NCI-H1417 (cell line): ENCODE measurements around the gene CHD3.
A peak's percentile ranks its signal among the peaks of the same experiment; 100 is the strongest.

Experiments
- DNase-seq, 3 experiments: peaks; one replicate each; lab custom pipeline; 2025; lab: John Stamatoyannopoulos, UW

The CHD3 gene

DNA sequence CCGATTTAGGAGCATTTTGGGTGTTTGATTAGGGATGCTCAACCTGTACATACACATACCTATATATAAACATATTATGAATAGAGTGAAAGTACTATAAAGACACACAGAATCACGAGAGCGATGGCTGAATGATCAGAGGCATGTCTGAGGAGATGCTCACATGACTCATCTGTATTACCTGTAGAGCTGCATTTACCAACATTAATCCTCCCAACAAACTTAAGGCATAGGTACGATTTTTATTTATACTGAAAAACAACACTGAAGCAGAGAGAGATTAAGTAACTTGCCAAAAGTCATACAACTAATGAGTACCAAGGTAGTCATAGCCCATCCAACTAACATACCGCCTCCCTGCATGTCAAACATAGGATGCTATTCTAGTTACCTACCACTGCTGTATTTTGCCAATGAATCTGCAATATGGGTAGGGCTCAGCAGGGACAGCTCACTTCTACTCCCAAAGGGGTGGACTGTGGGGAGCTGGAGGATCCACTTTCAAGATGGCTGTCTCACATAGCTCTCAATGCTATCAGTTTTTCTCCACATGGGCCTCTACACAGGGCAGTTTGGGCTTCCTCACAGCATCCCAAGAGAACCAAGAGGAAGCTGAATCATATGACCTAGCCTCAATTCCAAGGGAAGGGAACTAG, 23.5 kb upstream of the CHD3 start:
- DNase-seq, result no peak

DNA sequence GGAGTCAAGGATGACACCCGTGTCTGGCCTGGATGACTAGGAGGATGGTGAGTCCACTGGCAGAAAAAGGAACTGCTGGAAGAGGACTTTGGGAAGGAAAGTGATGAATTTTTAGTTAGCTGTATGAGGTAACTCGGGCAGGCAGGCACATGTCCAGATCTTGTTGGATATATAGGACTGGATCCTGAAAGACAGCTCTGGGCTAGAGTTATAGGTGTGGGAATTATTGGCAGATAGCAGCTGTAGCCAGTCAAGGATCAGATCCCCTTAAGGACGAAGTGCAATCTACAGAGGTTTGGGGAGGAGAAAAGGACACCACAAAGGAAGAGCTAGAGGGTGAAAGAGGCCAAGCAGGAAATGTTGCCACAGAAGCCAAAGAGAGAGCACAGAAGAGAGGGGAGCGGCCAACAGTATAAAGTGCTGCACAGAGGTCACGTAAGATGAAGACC, 20.7 kb upstream of the CHD3 start:
- DNase-seq, result no peak

DNA sequence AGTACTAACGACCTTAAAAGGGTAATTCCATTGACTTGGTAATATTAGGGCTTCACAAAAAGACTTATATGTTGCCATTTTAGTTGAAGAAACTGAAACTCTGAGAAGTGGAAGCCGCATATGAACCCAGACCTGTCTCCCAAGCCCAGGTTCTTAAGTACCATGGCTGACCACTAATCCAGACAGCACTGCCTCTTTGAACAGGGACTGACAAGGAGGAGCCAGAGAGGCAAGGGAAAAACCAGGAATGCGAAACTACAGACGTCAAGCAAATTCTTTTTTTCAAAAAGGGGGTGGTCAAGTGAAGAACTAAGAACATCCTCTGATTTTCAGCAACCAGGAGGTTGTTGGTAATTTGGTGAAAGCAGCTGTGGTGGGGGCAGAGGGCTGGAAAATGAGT, 15.5 kb upstream of the CHD3 start:
- DNase-seq, result no peak

DNA sequence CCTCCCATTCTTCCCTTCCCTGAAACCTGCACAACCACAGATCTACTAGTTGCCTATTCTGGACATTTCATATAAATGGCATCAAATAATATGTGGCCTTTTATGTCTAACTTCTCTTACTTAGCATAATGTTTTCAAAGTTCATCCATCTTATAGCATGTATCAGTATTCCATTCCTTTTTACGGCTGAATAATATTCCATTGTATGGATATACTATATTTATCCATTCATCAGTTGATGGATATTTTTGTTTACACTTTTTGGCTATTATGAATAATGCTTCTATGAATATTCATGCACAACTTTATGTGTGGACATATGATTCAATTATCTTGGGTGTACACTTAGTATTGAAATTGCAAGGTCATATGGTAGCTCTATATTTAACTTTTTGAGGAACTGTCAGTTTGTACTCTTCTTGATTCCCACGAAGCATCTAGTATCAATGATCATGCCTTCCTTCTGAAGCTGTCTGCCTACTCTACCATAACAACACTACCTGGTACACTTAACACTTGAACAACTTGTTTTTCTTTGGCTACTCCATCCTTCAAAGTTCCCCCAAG, 12.7 kb upstream of the CHD3 start:
- no peak for DNase-seq

DNA sequence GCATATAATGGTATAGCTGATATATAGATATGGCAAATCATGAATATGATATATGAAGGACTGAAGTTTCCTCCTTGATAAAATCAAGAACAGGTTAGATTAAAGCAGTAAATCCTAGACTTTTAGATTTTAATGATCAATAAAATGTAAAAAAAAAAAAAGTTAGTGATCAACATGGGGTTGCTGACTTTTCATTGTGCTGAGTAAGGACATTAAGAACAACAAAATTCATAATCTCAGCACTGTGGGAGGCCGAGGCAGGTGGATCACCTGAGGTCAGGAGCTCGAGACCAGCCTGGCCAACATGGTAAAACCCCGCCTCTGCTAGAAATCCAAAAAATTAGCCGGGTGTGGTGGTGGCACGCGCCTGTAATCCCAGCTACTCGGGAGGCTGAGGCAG, 10.4 kb upstream of the CHD3 start:
- no peak for DNase-seq

DNA sequence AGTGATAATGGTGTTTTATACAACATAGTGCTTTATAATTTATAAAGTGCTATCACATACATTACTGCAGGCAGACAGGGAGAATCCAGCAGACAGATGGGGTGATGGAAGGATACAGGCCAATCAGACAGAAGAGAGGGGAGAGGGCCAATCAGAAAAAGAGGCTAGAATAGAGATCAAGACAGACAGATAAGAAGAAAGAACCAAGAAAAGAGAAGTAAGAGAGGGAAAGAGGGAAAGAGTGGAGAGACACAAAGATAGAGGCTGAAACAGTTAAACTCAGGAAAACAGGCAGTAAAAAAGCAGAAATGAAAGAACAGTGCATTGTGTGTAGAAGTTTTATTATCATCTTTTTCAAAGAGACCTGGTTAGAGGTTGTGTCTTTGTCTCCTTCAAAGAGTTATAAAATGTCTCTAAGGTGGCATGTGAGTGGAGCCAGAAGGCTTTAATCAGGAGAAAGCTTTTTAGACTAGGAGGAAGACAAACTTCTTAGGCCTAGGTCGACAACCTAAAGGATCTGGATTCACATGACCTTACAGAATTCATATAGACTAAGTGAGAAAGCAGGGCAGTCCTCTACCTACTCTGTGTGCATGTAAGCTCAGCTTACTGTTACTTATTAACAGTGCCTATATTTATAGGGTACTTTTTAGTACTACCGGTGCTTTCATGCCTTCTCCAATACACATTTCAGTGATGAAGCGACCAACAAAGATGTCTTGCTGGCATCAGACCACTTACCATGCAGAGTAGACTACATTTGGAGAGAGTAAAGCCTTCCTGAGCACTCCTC, 8.3 kb upstream of the CHD3 start:
- no peak for DNase-seq

DNA sequence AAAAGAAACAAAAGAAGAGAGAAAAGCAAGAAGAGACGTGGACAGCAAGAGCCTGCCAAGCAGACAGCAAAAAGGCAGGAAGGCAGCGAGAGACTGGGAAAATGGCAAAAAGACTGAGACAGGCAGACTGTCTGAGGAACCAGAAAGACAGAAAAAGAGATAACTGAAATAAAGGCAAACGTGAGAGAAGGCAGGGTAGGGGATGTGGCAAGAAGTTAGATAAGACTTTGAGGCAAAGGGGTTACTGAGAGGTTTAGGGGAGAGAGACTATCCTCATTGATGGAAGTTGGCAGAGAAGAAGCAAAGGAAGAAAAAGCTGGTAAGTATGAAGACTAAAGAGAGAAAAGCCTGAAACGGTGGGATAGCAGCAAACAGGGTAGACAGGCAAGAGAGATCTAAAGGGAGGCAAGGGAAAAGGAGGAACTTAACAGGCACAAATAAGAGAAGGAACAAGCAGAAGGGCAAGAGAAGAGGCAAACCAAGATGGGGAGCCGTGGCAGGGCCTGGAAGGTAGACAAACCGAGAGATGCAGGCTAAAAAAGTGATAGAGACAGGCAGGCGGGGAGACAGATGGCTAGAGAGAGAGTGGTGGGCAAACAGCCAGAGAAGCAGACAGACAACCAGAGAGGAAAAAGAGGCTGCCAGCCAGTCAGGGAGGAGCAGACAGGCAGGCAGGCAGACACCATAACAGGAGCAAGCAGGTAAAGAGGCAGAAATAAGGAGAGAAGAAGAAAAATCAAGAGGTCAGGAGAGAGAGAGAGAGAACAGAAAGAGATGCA, 7.1 kb upstream of the CHD3 start:
- DNase-seq, result peak; percentile 17 to 74 (median 35)

DNA sequence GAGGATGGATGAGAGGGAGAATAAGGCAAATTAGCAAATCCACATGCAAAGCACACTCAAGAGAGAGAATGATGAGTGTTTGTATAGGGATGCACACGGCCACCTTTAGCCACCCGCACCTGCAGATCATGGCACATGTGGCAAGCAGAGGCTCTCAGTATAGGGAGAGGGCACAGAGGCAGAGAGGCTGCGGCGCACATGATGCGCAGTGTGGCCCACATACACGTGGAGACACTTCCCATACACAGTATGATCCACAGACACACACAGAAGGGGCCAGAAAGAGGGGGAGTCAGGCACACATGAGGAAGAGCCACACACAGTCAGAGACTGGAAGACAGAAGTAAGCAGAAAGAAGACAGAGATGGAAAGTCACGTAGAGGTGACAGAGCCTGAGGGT, 6.5 kb upstream of the CHD3 start:
- DNase-seq, result peak; percentile 17 to 74 (median 35)

DNA sequence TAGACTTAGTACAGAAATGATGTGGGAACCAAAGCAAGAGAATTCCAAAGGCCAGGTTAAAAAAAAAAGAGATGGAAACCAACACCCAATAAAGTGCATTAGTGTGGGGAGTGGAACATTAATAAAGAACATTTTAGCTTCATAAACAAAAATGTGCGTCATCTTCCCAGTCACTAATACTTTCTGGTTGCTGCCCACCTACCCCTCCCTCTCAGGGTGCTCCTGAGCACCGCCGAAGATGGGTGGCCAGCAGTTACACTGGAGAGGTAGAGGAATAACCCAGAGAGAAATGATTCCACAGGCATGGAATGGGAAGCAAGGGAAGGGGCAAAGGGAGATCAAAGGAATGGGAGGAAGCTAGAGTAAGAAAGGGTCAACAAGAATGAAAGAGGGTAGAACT, 6.0 kb upstream of the CHD3 start:
- DNase-seq, result no peak

DNA sequence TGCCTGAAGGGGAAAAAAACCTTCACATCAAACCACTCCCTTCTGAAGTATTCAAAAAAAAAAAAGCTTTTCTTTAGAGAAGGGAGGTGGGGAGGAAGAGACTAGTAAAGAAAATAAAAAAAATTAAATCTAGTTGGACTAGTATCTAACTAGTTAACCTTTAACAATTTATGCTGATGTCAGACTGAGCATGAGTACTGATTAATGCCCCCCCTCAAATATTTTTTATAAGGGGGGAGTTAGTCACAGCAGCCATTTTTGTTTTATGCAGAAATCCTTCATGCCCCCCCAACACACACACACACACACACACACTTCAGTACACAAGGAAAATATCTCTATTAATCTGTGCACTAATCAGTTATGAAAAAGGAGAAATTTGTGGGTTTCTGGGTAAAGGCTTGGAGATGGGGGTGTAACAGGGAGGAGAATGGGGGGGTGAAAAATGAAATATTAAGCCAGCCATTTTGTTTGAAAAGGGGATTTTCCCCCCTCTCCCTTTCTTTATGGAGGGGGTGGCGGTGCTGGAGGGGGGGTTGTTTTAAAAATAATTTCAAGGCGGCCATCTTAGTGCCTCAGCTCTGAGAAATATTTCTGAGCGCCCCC, 4.7 kb upstream of the CHD3 start:
- DNase-seq, result peak in 2 of 3 experiments; percentile 6 to 43

DNA sequence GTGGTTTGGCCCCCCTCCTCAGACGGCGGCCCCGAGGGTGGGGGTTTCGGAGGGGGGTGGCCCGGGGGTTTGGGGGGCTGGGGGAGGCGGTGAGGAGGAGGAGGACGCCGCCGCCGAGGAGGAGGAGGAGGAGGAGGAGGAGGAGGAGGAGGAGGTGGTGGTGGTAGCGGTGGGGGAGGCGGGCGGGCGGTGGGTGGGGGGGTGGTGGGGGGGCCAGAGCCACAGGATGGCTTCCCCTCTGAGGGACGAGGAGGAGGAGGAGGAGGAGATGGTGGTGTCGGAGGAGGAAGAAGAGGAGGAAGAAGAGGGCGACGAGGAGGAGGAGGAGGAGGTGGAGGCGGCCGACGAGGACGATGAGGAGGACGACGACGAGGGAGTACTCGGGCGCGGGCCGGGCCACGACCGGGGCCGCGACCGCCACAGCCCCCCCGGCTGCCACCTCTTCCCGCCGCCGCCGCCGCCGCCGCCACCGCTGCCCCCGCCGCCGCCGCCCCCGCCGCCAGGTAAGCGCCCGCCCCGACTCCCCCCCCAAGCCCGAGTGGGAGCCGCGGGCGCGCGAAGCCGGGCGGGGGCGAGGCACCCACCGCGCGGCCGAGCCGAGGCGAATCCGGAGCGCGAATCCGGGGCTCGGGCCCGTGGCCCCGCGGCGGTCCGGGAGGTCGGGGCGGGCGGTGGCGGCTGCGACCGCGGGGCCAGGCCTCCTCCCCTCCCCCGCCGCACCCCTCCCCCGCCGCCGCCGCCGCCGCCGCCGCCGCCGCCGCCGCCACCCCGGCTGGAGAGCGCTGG, 3.8 kb upstream of the CHD3 start:
- peak in 2 of 3 experiments; percentile 18 to 37 for DNase-seq

DNA sequence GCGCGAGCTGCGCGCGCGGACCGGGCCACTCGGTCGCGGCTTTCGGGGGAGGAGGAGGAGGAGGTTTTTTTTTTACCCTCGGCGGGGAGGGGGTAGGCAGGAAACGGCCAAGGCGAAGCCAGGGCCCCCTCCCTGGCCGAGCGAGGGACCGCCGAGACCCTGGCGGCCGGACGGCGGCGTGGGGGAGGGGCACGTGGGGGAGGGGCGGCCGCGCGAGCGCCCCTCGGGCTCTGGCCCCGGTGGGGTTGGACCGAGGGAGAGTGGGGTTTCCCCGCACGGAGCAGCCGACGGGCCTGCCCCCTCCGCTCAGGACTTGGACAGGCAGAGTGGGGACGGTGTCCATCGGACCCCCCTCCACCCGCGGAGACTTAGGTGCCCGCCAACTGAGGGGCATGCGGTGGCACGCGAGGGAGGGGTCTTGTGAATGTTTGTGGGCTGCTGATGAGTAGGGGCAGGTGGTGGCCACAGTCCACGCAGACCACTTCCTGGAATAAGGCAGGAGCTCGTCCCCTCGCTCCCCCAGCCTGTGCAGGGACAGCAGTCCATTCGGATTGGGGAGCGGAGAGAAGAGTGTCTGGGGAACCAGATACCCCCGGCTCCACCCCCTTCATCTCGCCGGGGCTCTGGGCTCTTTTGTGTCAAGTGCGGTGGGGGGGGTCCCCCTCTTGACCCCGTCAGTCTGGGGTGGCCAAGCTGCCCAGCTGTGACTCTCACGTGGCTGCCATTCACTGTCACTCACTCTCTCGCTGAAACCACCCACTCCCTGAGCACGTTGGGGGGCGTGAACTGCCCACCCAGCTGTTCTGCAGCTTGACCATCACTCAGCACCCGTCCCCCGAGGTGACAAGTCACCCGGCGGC, 3.0 kb upstream of the CHD3 start:
- DNase-seq, result peak; percentile 13 to 80 (median 58)

DNA sequence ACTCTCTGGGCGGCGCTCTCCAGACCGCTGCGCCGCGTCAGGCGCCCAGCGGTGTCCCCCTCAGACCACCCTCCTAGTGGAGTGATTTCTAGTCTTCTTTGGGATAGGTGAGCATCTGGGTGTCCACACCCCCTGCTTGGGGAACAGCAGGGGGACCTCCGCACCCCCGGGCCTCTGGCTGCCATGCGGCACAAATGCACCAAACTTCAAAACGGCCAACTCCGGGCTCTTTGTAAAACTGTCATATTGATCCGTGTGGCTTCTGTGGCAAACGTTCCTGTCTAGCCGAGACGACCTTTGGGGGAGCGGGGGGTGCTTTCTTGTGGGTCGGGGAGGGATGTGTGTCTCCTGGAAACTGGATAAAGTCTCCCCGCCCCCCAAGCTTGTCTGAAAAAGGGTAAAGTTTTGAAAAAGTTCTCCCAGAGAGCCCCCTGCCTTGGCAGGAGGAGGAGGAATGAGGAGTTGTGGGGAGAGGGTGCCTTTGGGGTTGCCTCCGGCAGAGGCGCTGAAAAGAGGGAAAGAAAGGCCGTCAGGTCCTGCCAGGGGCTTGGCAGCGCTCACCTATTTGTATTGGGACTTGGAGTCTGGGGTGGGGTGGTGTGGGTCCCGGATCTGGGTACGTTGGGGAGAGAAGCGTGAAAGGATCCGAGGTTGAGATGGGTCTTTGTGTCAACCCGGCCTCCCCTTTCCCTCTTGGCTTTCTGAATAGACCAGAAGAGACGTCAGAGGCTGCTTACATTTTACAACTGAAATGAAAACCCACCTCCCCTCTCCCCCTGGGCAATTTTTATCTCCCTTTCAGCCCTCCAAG, 2.2 kb upstream of the CHD3 start:
- peak; percentile 34 to 71 (median 53) for DNase-seq

DNA sequence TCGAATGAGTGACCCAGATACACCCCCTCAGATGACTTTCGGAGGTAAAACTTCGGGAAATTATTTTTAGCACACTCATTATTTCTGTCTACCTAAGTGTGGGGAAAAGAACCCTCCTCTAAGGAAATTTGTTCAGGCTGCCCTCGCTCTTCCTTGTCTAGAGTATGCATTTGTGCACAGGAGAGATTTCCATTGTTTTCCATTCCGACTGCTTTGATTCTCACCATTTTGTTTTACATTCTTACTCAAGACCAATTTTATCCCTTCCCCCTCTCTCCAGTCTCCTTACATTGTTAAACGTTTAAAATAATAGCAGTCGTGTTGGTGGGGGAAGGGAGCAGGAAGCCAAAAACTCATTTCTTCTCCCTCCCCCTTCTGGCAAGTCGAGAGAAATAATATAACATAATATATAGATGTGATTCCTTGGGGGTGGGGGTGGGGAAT, 1.5 kb upstream of the CHD3 start:
- DNase-seq, result peak in 1 of 3 experiments; percentile 71

DNA sequence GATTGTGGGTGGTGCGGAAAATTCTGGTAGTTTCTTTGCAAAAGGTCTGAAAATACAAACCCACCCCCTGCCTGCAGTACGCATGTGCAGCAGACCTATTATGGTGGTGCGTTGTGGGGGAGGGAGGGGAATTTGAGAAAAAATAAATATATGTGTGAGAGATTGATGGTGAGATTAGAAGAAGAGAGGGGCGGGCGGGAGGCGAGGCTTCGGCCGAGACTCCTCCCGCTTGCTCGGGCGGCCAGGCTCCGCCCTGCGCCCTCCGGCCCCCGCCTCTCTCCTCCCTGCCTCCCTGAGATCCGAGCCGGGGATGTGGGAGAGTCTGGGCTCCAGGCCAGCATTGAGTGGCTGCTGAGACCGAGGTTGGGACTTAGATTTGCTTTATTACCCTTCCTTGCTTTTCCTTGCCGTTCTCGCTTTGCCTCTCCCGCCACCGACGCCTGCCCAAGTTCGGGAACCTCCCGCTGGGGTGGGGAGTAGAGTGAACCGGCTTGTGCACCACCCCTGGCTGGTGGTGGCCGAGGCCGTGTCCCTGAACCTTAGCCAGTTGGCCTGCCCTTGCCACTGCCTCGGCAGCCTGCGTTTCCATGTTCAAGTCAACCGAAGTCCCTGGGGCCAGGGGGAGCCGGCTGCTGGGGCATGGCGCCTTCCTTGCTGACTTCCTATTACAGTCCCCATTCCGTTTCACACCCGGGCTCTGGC, 956 bp upstream of the CHD3 start:
- DNase-seq, result peak; percentile 89 to 96 (median 89)

DNA sequence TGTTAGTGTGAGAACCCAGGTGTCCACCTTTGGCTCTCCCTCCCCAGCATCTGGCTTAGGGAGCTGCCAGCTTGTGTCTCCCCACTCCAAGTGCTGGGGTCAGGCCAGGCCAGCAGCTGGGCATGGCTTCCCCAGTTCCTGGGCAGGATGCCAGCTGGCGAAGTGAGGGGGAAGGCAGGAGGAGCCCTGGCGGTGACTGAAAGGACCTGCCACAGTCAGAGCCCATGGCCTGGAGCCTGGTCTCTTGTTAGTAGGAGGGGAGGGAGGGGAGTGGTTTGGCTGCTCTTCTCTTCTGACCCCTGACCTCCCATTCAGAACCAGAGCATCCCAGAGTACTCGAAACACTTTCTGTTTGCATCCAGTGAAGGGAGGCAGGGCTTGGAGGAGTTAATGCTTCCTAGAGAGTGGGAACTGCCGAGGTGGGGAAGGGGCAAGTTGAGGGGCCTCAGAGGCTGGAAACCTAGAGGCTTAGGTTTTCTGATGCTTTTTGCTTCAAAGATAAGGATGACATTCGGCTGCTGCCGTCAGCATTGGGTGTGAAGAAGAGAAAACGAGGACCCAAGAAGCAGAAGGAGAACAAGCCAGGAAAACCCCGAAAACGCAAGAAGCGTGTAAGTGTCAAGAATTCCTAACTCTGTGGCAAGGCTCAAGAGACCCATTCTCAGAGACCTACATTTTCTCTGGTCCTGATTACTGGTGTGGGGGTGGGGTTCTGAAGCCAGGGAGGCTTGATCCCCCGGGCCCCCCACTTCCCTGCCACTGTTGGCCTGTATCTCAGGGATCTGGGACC, 772 bp downstream of the CHD3 start:
- peak; percentile 79 to 95 (median 87) for DNase-seq

DNA sequence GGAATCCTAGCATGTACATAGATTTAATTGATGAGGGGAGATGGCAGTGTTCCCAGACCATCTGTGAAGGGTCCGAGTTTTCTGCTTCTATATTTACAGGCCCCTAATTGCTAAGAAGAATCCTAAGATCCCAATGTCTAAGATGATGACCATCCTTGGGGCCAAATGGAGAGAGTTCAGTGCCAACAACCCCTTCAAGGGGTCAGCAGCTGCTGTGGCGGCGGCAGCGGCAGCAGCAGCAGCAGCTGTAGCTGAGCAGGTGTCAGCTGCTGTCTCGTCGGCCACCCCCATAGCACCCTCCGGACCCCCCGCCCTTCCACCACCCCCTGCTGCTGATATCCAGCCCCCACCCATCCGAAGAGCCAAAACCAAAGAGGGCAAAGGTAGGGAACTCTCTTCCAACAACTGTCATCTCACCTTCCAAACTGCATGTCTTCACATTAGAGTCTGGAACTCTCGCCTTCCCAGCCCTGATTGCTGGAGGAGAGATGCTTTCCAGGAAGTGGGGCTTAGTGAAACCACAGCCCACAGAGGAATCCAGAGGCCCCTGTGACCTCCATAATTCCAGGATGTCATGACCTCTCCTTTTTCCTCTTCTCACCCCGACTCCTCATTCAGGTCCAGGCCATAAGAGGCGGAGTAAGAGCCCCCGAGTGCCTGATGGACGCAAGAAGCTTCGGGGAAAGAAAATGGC, 4.7 kb downstream of the CHD3 start:
- no peak for DNase-seq
